ENCODE measurements around the gene EXOG. TPM values are rescaled to one million over a fixed set of nuclear protein-coding genes. Genes with fewer than 3 reads are reported as not detected.

EXOG gene
- total and polyA plus RNA-seq, 11 donors, result 18.3 to 35.9 (median 25.0) TPM

DNA sequence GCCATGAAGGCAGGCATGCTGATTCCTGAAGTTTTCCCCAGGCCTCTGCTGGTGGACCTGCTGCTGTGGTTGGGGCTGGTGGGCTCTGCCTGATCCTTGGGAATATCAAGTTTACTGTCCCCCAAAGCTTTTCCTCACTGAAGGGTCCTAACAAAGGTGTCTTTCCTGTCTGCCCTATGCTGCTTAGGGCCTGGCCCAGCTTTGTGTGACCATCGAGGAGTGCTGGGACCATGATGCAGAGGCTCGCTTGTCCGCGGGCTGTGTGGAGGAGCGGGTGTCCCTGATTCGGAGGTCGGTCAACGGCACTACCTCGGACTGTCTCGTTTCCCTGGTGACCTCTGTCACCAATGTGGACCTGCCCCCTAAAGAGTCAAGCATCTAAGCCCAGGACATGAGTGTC lies 13.2 kb upstream of the EXOG start:
- TF ChIP-seq, protein P1, sequence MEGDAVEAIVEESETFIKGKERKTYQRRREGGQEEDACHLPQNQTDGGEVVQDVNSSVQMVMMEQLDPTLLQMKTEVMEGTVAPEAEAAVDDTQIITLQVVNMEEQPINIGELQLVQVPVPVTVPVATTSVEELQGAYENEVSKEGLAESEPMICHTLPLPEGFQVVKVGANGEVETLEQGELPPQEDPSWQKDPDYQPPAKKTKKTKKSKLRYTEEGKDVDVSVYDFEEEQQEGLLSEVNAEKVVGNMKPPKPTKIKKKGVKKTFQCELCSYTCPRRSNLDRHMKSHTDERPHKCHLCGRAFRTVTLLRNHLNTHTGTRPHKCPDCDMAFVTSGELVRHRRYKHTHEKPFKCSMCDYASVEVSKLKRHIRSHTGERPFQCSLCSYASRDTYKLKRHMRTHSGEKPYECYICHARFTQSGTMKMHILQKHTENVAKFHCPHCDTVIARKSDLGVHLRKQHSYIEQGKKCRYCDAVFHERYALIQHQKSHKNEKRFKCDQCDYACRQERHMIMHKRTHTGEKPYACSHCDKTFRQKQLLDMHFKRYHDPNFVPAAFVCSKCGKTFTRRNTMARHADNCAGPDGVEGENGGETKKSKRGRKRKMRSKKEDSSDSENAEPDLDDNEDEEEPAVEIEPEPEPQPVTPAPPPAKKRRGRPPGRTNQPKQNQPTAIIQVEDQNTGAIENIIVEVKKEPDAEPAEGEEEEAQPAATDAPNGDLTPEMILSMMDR (IDR thresholded peaks at IDR 0.05), result no peak
- Histone ChIP-seq H3K27ac (no peak overlapping the region), H3K4me1 (no peaks in the 10 kb centered on the region), H3K9me3 (no peaks in the 10 kb centered on the region), H3K4me3 (no peak overlapping the region), H3K27me3 (no peaks in the 10 kb centered on the region), H3K36me3 (peaks cover 0 to 66% (median 53%) of the 10 kb centered on the region in 9 donors)
- DNase-seq (no peak), ATAC-seq (no peak)
- intact Hi-C loops (cut with DNase I), result loop anchor here in 3 of 10 donors (5.0 to 10.0 kb wide), 3 partner anchors 358 to 368 kb away; no protein-coding TSS in a partner anchor
- 83 to 93% (median 85%) methylated on average over 9 to 10 of the region's 10 CpGs for WGBS, 4 donors

DNA sequence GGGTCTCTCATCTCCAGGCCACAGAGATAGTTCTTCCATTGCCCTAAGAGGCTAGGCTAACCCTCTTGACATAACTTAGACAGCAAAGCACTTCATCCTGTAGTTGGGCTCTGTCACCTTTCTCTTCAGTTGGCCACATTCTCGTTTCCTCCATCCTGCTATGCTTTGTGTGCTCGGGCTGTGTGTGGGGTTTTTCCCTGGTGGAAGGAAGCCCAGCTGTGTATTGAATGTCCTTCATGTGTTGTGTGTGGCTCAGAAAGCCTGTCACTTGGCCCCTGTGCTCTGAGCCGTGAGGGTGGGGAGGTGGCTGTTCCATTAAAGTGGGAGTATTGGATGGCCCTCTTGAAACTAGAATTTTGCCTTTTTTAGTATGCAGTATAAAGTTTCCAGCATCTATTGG lies 8.8 kb upstream of the EXOG start:
- no peak overlapping the region for H3K4me3 ChIP-seq
- no peaks in the 10 kb centered on the region for H3K27me3 ChIP-seq
- no peaks in the 10 kb centered on the region for H3K4me1 ChIP-seq
- 47 to 62% (median 56%) methylated on average over 3 of the region's 3 CpGs for WGBS, 4 donors
- no peak for TF ChIP-seq POLR2A (IDR thresholded peaks at IDR 0.05)
- TF ChIP-seq, protein P1 (IDR thresholded peaks at IDR 0.05), result no peak
- H3K27ac ChIP-seq, result no peak overlapping the region
- DNase-seq, result no peak
- intact Hi-C loops (cut with DNase I), result loop anchor here in 2 of 10 donors (10.0 kb wide), 2 partner anchors 363 to 373 kb away; no protein-coding TSS in a partner anchor
- ATAC-seq, result peak in 1 of 4 donors; percentile 52
- peaks cover 0 to 34% (median 21%) of the 10 kb centered on the region in 9 donors for H3K36me3 ChIP-seq
- H3K9me3 ChIP-seq, result no peaks in the 10 kb centered on the region

DNA sequence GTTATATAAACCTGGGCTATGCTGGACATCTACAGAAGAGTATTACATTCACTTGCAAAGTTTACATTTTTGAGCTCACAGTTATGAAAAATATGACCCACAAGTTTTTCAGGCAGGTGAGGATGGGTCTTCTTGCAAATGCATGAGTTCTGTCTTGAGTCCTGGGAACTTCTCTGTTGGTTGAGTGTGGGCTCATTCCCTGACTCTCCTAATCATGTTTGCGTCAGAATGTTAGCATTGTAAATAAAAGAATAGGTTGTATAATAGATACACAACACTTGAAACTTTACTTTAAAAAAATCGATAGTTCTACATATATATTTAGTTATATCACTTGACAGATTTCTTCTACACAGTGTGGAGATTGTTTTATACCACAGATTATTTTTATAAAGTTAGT lies 7.2 kb upstream of the EXOG start:
- intact Hi-C loops (cut with DNase I), result loop anchor here in 2 of 10 donors (10.0 kb wide), 2 partner anchors 364 to 374 kb away; no protein-coding TSS in a partner anchor
- H3K36me3 ChIP-seq, result peaks cover 0 to 18% (median 5%) of the 10 kb centered on the region in 9 donors
- ATAC-seq (no peak), DNase-seq (no peak)
- H3K4me1 ChIP-seq, result peaks cover 0 to 3% (median 0%) of the 10 kb centered on the region in 12 donors
- no peaks in the 10 kb centered on the region for H3K27me3 ChIP-seq
- WGBS, 4 donors, result 94 to 97% (median 96%) methylated on average over 2 of the region's 2 CpGs
- H3K9me3 ChIP-seq, result no peaks in the 10 kb centered on the region
- no peak for TF ChIP-seq POLR2A (IDR thresholded peaks at IDR 0.05)
- TF ChIP-seq, protein P1 (IDR thresholded peaks at IDR 0.05), result no peak
- no peak overlapping the region for H3K4me3 ChIP-seq
- H3K27ac ChIP-seq, result no peak overlapping the region

DNA sequence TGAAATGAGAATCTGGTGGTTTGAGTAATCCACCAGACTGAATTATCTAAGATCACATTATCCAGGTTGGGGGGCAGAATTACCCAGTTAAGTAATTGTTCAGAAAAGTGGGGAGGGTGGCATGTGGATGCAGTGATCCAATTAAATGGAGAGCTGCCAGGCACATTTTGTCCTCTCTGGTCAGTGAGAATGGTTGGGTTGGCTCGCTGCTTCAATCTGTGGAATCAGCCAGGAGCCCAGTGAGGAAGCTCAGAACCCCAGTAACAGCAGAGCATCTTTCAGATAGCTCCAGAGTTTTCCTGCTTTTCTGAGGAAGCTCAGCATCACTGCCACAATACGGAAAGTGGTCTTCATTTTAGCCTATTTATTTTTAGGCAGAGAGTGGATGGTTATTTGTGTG lies 6.4 kb upstream of the EXOG start:
- intact Hi-C loops (cut with DNase I), result loop anchor here in 6 of 10 donors (10.0 kb wide), 4 partner anchors 165 to 375 kb away; no protein-coding TSS in a partner anchor

More for the DNA sequence above, 6.4 kb upstream of the EXOG start:
- no peak overlapping the region for H3K4me3 ChIP-seq
- no peaks in the 10 kb centered on the region for H3K27me3 ChIP-seq
- H3K36me3 ChIP-seq, result peaks cover 0 to 10% (median 0%) of the 10 kb centered on the region in 9 donors
- no peak overlapping the region for H3K27ac ChIP-seq
- peaks cover 0 to 3% (median 0%) of the 10 kb centered on the region in 12 donors for H3K4me1 ChIP-seq
- WGBS, 4 donors, result 85 to 94% (median 89%) methylated on average over 2 of the region's 2 CpGs
- ATAC-seq (no peak), DNase-seq (no peak)
- no peak for TF ChIP-seq POLR2A (IDR thresholded peaks at IDR 0.05)
- TF ChIP-seq, protein P1 (IDR thresholded peaks at IDR 0.05), result no peak
- H3K9me3 ChIP-seq, result no peaks in the 10 kb centered on the region
